Common myeloid progenitor, CD34-positive (primary cell): ENCODE results near the gene SPIB.

Source experiments
- CTCF ChIA-PET: fragments of 350-600 bp; sonication (Branson Sonifier 250); formaldehyde crosslinking; loops from one replicate; lab custom pipeline; 2021; ENCODE audit warnings: antibody characterized with exemption; lab: Charles Lee
- POLR2A ChIA-PET: fragments of 350-600 bp; sonication (Branson Sonifier 250); formaldehyde crosslinking; loops from one replicate; lab custom pipeline; 2021; ENCODE audit warnings: antibody characterized with exemption; lab: Charles Lee
- DNase-seq, 3 donors: peaks; one replicate each; pipeline versions ENCODE4 v3.0.0 to v3.0.0-alpha.2; 2013
- H3K27ac ChIP-seq, 2 experiments: 1 replicate in 1 of 2; 2 replicates in 1 of 2; pipeline ENCODE4 v1.7.0; 2013; ENCODE audit warnings: inconsistent platforms in 2 of 2, low read length in 2 of 2, mild to moderate bottlenecking in 2 of 2, low read depth in 1 of 2, moderate library complexity in 1 of 2; ENCODE audit not compliant: severe bottlenecking in 2 of 2, insufficient read depth in 1 of 2, poor library complexity in 1 of 2
- H3K27me3 ChIP-seq, 5 experiments: replicated peaks in 2 of 5; 1 replicate in 3 of 5; 2 replicates in 2 of 5; pipeline versions ENCODE4 v1.6.1 to v1.7.0; 2013; ENCODE audit warnings: low read length in 4 of 5, mild to moderate bottlenecking in 2 of 5, moderate library complexity in 2 of 5, inconsistent platforms in 1 of 5; ENCODE audit not compliant: insufficient read depth in 5 of 5, control insufficient read depth in 4 of 5
- H3K36me3 ChIP-seq, 4 experiments: 1 replicate in 2 of 4; 2 replicates in 2 of 4; pipeline versions ENCODE4 v1.6.1 to v1.7.0; 2013; ENCODE audit warnings: low read length in 3 of 4, control low read depth in 1 of 4, mild to moderate bottlenecking in 1 of 4; ENCODE audit not compliant: control insufficient read depth in 4 of 4, insufficient read depth in 4 of 4
- H3K4me1 ChIP-seq, 4 experiments: 1 replicate in 3 of 4; 2 replicates in 1 of 4; pipeline versions ENCODE4 v1.6.1 to v1.7.1; 2013; ENCODE audit warnings: low read length in 3 of 4, mild to moderate bottlenecking in 3 of 4, control low read depth in 1 of 4, inconsistent platforms in 1 of 4, moderate library complexity in 1 of 4; ENCODE audit not compliant: control insufficient read depth in 4 of 4, insufficient read depth in 4 of 4; ENCODE audit errors: control extremely low read depth in 1 of 4
- H3K4me3 ChIP-seq, 7 experiments: 1 replicate in 4 of 7; 2 replicates in 3 of 7; pipeline versions ENCODE4 v1.5.1 to v1.7.0; 2013; ENCODE audit warnings: mild to moderate bottlenecking in 7 of 7, low read length in 6 of 7, moderate library complexity in 6 of 7, inconsistent platforms in 2 of 7, low read depth in 2 of 7, control low read depth in 1 of 7; ENCODE audit not compliant: insufficient read depth in 4 of 7, control insufficient read depth in 1 of 7; ENCODE audit errors: extremely low read depth in 1 of 7
- H3K9me3 ChIP-seq, 5 experiments: 1 replicate in 4 of 5; 2 replicates in 1 of 5; pipeline versions ENCODE4 v1.6.1 to v1.7.1; 2013; ENCODE audit warnings: low read length in 4 of 5, mild to moderate bottlenecking in 2 of 5, inconsistent platforms in 1 of 5, low read depth in 1 of 5, moderate library complexity in 1 of 5; ENCODE audit not compliant: control insufficient read depth in 4 of 5, insufficient read depth in 2 of 5; ENCODE audit errors: control extremely low read depth in 1 of 5
- WGBS: methylation state at CpG from one replicate; pipeline ENCODE4 v1.1.5; 2013; ENCODE audit not compliant: insufficient coverage; 5-methylcytosine and 5-hydroxymethylcytosine counted together

The SPIB gene

GRCh38 chr19:50378863-50379236 is 39.9 kb upstream of the SPIB start:
- WGBS, result 95% methylated on average over 10 of the region's 10 CpGs
- Histone ChIP-seq H3K27me3 (no peaks in the 10 kb centered on the region), H3K4me3 (no peak overlapping the region), H3K36me3 (peaks cover 10 to 56% (median 44%) of the 10 kb centered on the region in 4 experiments), H3K27ac (no peak overlapping the region), H3K9me3 (no peaks in the 10 kb centered on the region), H3K4me1 (peaks cover 2 to 17% (median 13%) of the 10 kb centered on the region in 4 experiments)
- CTCF ChIA-PET, result no interaction called here
- POLR2A ChIA-PET, result no interaction called here
- no peak for DNase-seq

GRCh38 chr19:50379602-50380001 is 39.1 kb upstream of the SPIB start:
- WGBS, result 98% methylated on average over 11 of the region's 11 CpGs
- CTCF ChIA-PET, result no interaction called here

GRCh38 chr19:50380137-50380536 is 38.6 kb upstream of the SPIB start:
- Histone ChIP-seq H3K36me3 (peaks cover 10 to 56% (median 44%) of the 10 kb centered on the region in 4 experiments), H3K4me3 (no peak overlapping the region), H3K27me3 (no peaks in the 10 kb centered on the region), H3K9me3 (no peaks in the 10 kb centered on the region), H3K4me1 (peaks cover 4 to 25% (median 20%) of the 10 kb centered on the region in 4 experiments), H3K27ac (no peak overlapping the region)
- no peak for DNase-seq
- ChIA-PET POLR2A (no interaction called here), CTCF (no interaction called here)
- 98% methylated on average over 11 of the region's 11 CpGs for WGBS

More at GRCh38 chr19:50379602-50380001, 39.1 kb upstream of the SPIB start:
- POLR2A ChIA-PET, result no interaction called here
- DNase-seq, result no peak
- Histone ChIP-seq H3K36me3 (peaks cover 10 to 56% (median 44%) of the 10 kb centered on the region in 4 experiments), H3K27me3 (no peaks in the 10 kb centered on the region), H3K27ac (no peak overlapping the region), H3K4me1 (peaks cover 3 to 19% (median 15%) of the 10 kb centered on the region in 4 experiments), H3K4me3 (no peak overlapping the region), H3K9me3 (no peaks in the 10 kb centered on the region)

GRCh38 chr19:50380751-50381151 is 38.0 kb upstream of the SPIB start:
- Histone ChIP-seq H3K27me3 (no peaks in the 10 kb centered on the region), H3K36me3 (peaks cover 10 to 56% (median 44%) of the 10 kb centered on the region in 4 experiments), H3K27ac (no peak overlapping the region), H3K9me3 (no peaks in the 10 kb centered on the region), H3K4me1 (peaks cover 4 to 29% (median 25%) of the 10 kb centered on the region in 4 experiments), H3K4me3 (no peak overlapping the region)
- CTCF ChIA-PET, result no interaction called here
- 98% methylated on average over 8 of the region's 8 CpGs for WGBS
- DNase-seq, result no peak
- POLR2A ChIA-PET, result no interaction called here

- no peak overlapping the region for H3K4me3 ChIP-seq
- CTCF ChIA-PET, result interaction anchor here (1.1 kb wide), 1 partner anchor 34 kb away, joined by 3 read pairs; no protein-coding TSS in a partner anchor
- no peak for DNase-seq
- peaks cover 2 to 30% (median 23%) of the 10 kb centered on the region in 4 experiments for H3K4me1 ChIP-seq
- POLR2A ChIA-PET, result no interaction called here
- no peaks in the 10 kb centered on the region for H3K27me3 ChIP-seq
- WGBS, result 96% methylated on average over 49 of the region's 58 CpGs
- peaks cover 10 to 65% (median 47%) of the 10 kb centered on the region in 4 experiments for H3K36me3 ChIP-seq
- no peak overlapping the region for H3K27ac ChIP-seq
- H3K9me3 ChIP-seq, result no peaks in the 10 kb centered on the region
Measured at GRCh38 chr19:50381881-50382729, 36.6 kb upstream of the SPIB start.

- peak overlapping the region in 1 of 2 experiments; percentile 54 for H3K27ac ChIP-seq
Measured at GRCh38 chr19:50383001-50383851, 35.5 kb upstream of the SPIB start.

More at GRCh38 chr19:50383001-50383851, 35.5 kb upstream of the SPIB start:
- ChIA-PET CTCF (interaction anchor here (1.1 kb wide), 1 partner anchor 33 kb away, joined by 3 read pairs; no protein-coding TSS in a partner anchor), POLR2A (interaction anchor here (1.3 kb wide), 1 partner anchor 32 kb away, joined by 4 read pairs; no protein-coding TSS in a partner anchor)
- 62% methylated on average over 16 of the region's 21 CpGs for WGBS
- peak overlapping the region; percentile 43 to 86 (median 77) for H3K4me3 ChIP-seq
- H3K36me3 ChIP-seq, result peaks cover 9 to 65% (median 44%) of the 10 kb centered on the region in 4 experiments
- H3K4me1 ChIP-seq, result peaks cover 2 to 37% (median 18%) of the 10 kb centered on the region in 4 experiments
- DNase-seq, result no peak
- no peaks in the 10 kb centered on the region for H3K9me3 ChIP-seq
- H3K27me3 ChIP-seq, result no peaks in the 10 kb centered on the region
